H9 (cell line): ENCODE measurements around the gene TMEM132C. TPM values are rescaled to one million over a fixed set of nuclear protein-coding genes. Genes with fewer than 3 reads are reported as not detected.
A peak's percentile ranks its signal among the peaks of the same experiment; 100 is the strongest.

Source experiments
- DNase-seq: peaks from one replicate; pipeline ENCODE4 v3.0.0-alpha.2; 2017
- H2AFZ ChIP-seq: one replicate; pipeline ENCODE4 v1.6.1; 2013; ENCODE audit warnings: mild to moderate bottlenecking, low read length, control low read depth, moderate library complexity
- H2AK5ac ChIP-seq: 2 replicates; pipeline ENCODE4 v1.6.1; 2013; ENCODE audit warnings: low read length, control low read depth, mixed read lengths; ENCODE audit not compliant: insufficient read length
- H2BK120ac ChIP-seq: one replicate; pipeline ENCODE4 v1.6.1; 2013; ENCODE audit warnings: low read depth, mild to moderate bottlenecking, low read length, control low read depth, inconsistent platforms; ENCODE audit not compliant: poor library complexity, severe bottlenecking
- H2BK12ac ChIP-seq: 2 replicates; pipeline ENCODE4 v1.6.1; 2013; ENCODE audit warnings: low read length, control low read depth, mixed read lengths, low read depth; ENCODE audit not compliant: insufficient read length
- H2BK15ac ChIP-seq: 2 replicates; pipeline ENCODE4 v1.6.1; 2013; ENCODE audit warnings: low read depth, low read length, control low read depth
- H2BK20ac ChIP-seq: one replicate; pipeline ENCODE4 v1.6.1; 2013; ENCODE audit warnings: low read depth, mild to moderate bottlenecking, low read length, control low read depth, inconsistent platforms; ENCODE audit not compliant: poor library complexity, severe bottlenecking
- H2BK5ac ChIP-seq: 2 replicates; pipeline ENCODE4 v1.6.1; 2013; ENCODE audit warnings: low read length, control low read depth, mixed read lengths; ENCODE audit not compliant: insufficient read length
- H3K14ac ChIP-seq: 2 replicates; pipeline ENCODE4 v1.6.1; 2013; ENCODE audit warnings: low read length, control low read depth; ENCODE audit not compliant: insufficient read depth
- H3K18ac ChIP-seq: 2 replicates; pipeline ENCODE4 v1.6.1; 2013; ENCODE audit warnings: low read depth, mild to moderate bottlenecking, mixed read lengths, low read length, control low read depth; ENCODE audit not compliant: insufficient read length
- H3K23ac ChIP-seq: 2 replicates; pipeline ENCODE4 v1.6.1; 2013; ENCODE audit warnings: low read length, control low read depth, mixed read lengths, low read depth; ENCODE audit not compliant: insufficient read length
- H3K23me2 ChIP-seq: 2 replicates; pipeline ENCODE4 v1.6.1; 2013; ENCODE audit warnings: low read depth, mild to moderate bottlenecking, mixed read lengths, low read length, control low read depth; ENCODE audit not compliant: insufficient read length, poor library complexity, severe bottlenecking
- H3K27ac ChIP-seq: 2 replicates; pipeline ENCODE4 v1.5.1; 2013; ENCODE audit warnings: low read length, control low read depth, mixed read lengths, low read depth; ENCODE audit not compliant: insufficient read length
- H3K27me3 ChIP-seq: 2 replicates; pipeline ENCODE4 v1.6.1; 2013; ENCODE audit warnings: low read length, control low read depth, inconsistent platforms; ENCODE audit not compliant: insufficient read depth
- H3K4ac ChIP-seq: 2 replicates; pipeline ENCODE4 v1.6.1; 2013; ENCODE audit warnings: low read depth, mild to moderate bottlenecking, control low read depth, inconsistent platforms, low read length, moderate library complexity
- H3K4me1 ChIP-seq: 2 replicates; pipeline ENCODE4 v1.6.1; 2013; ENCODE audit warnings: low read length, control low read depth, inconsistent platforms; ENCODE audit not compliant: insufficient read depth
- H3K4me2 ChIP-seq: 2 replicates; pipeline ENCODE4 v1.6.1; 2013; ENCODE audit warnings: low read length, control low read depth, mixed read lengths; ENCODE audit not compliant: insufficient read length, insufficient read depth
- H3K56ac ChIP-seq: 2 replicates; pipeline ENCODE4 v1.6.1; 2013; ENCODE audit warnings: low read depth, mild to moderate bottlenecking, mixed read lengths, low read length, control low read depth; ENCODE audit not compliant: insufficient read length
- H3K79me1 ChIP-seq: 2 replicates; pipeline ENCODE4 v1.6.1; 2013; ENCODE audit warnings: low read depth, mild to moderate bottlenecking, moderate library complexity, low read length, control low read depth, inconsistent platforms; ENCODE audit not compliant: insufficient read depth, poor library complexity, severe bottlenecking
- H3K79me2 ChIP-seq: 2 replicates; pipeline ENCODE4 v1.6.1; 2013; ENCODE audit warnings: low read length, control low read depth, inconsistent platforms; ENCODE audit not compliant: insufficient read depth
- H3K9ac ChIP-seq: 2 replicates; pipeline ENCODE4 v1.6.1; 2013; ENCODE audit warnings: low read length, control low read depth, mixed read lengths; ENCODE audit not compliant: insufficient read length; ENCODE audit errors: extremely low read depth
- H3K9me3 ChIP-seq: one replicate; pipeline ENCODE4 v1.6.1; 2013; ENCODE audit warnings: low read depth, low read length, inconsistent platforms; ENCODE audit not compliant: control insufficient read depth
- H3T11ph ChIP-seq: one replicate; pipeline ENCODE4 v1.6.1; 2013; ENCODE audit warnings: mild to moderate bottlenecking, low read length, control low read depth, inconsistent platforms
- H4K20me1 ChIP-seq: one replicate; pipeline ENCODE4 v1.6.1; 2013; ENCODE audit not compliant: control insufficient read depth, insufficient read length, insufficient read depth
- H4K5ac ChIP-seq: 2 replicates; pipeline ENCODE4 v1.6.1; 2013; ENCODE audit warnings: low read depth, mild to moderate bottlenecking, mixed read lengths, low read length, control low read depth; ENCODE audit not compliant: insufficient read length
- H4K8ac ChIP-seq: replicated peaks from 2 replicates; pipeline ENCODE4 v1.6.1; 2013; ENCODE audit warnings: low read length, control low read depth, mixed read lengths, low read depth; ENCODE audit not compliant: insufficient read length
- H4K91ac ChIP-seq: 2 replicates; pipeline ENCODE4 v1.6.1; 2013; ENCODE audit warnings: low read depth, mild to moderate bottlenecking, moderate library complexity, mixed read lengths, low read length, control low read depth; ENCODE audit not compliant: insufficient read length
- H3K27ac Mint-ChIP-seq, 3 experiments: 2 replicates in 2 of 3; 3 replicates in 1 of 3; pipeline ENCODE4 v1.8.0; 2020 to 2021; ENCODE audit warnings: mixed read lengths in 3 of 3, mild to moderate bottlenecking in 1 of 3, moderate library complexity in 1 of 3
- H3K27me3 Mint-ChIP-seq: 2 replicates; pipeline ENCODE4 v1.8.0; 2021; ENCODE audit warnings: low read depth, mild to moderate bottlenecking, moderate library complexity, mixed read lengths
- H3K36me3 Mint-ChIP-seq, 3 experiments: 2 replicates in 2 of 3; 3 replicates in 1 of 3; pipeline ENCODE4 v1.8.0; 2020 to 2021; ENCODE audit warnings: low read depth in 3 of 3, mixed read lengths in 3 of 3; ENCODE audit not compliant: insufficient read depth in 1 of 3
- H3K4me1 Mint-ChIP-seq, 2 experiments: 2 replicates each; pipeline ENCODE4 v1.8.0; 2020; ENCODE audit warnings: mixed read lengths in 2 of 2
- H3K4me3 Mint-ChIP-seq, 2 experiments: 2 replicates in 1 of 2; 3 replicates in 1 of 2; pipeline ENCODE4 v1.8.0; 2020 to 2021; ENCODE audit warnings: mild to moderate bottlenecking in 2 of 2, mixed read lengths in 2 of 2, moderate library complexity in 1 of 2
- H3K9me3 Mint-ChIP-seq, 2 experiments: 2 replicates in 1 of 2; 3 replicates in 1 of 2; pipeline ENCODE4 v1.8.0; 2020; ENCODE audit warnings: mild to moderate bottlenecking in 2 of 2, mixed read lengths in 2 of 2, moderate library complexity in 1 of 2
- WGBS: extraction: QIAGEN DNeasy Blood & Tissue Kit; methylation state at CpG from one replicate; pipeline ENCODE4 v1.1.7; 2013; ENCODE audit warnings: missing lambda C conversion rate, low lambda C conversion rate, mixed read lengths; ENCODE audit not compliant: insufficient read length; ENCODE audit errors: extremely low coverage; 5-methylcytosine and 5-hydroxymethylcytosine counted together
- total RNA-seq: library from RNA; stranded (reverse); gene quantifications from 2 replicates; pipeline ENCODE4 v1.2.1, GENCODE V29; 2021
- TF ChIP-seq, protein P1 (sequence below): fragments of 200-600 bp; sonication (generic); conservative IDR thresholded peaks from 3 replicates; pipeline ENCODE4 v1.8.0; 2021; ENCODE audit warnings: antibody characterized with exemption, mild to moderate bottlenecking

The TMEM132C gene
- total RNA-seq, 1 experiment from 2014 or later: 0.22 TPM

DNA sequence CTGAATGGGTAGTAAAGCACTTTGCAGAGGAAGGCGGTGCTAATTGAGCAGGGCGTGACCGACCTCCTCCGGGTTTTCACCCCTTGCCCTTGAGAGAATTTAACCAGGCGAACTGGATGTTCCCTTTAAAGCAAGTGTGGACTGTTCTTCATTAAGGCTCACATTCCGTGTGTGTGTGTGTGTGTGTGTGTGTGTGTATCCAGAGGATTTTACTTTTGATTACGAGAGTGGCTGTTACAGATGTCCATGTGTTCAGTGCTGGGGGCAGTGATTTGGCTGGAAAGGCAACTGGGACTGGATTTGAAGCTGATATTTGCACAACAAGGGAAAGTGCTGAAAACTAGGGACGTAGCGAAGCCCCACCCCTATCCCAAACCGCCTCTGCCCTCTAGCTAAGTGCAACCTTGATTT is 2.2 kb downstream of the TMEM132C start:
- no peak overlapping the region for H3K4ac ChIP-seq
- no peak overlapping the region for H3K23ac ChIP-seq
- no peak overlapping the region for H4K5ac ChIP-seq
- H3K4me2 ChIP-seq: peak overlapping the region; percentile 50
- H3T11ph ChIP-seq: no peak overlapping the region
- DNase-seq: no peak
- H2BK120ac ChIP-seq: no peak overlapping the region
- Mint-ChIP-seq H3K4me1 (peaks cover 13 to 34% of the 10 kb centered on the region in 2 experiments), H3K36me3 (peaks cover 0 to 3% (median 1%) of the 10 kb centered on the region in 3 experiments; a peak in 4 of 7 replicates), H3K27me3 (peaks cover 60% of the 10 kb centered on the region), H3K27ac (no peak overlapping the region), H3K9me3 (peaks cover 13 to 14% of the 10 kb centered on the region in 2 experiments), H3K4me3 (peak overlapping the region in 1 of 2 experiments; percentile 82; a peak in 3 of 5 replicates)
- H2BK20ac ChIP-seq: no peak overlapping the region
- H3K9me3 ChIP-seq: no peaks in the 10 kb centered on the region
- H2BK5ac ChIP-seq: no peak overlapping the region
- no peak overlapping the region for H2AFZ ChIP-seq
- no peaks in the 10 kb centered on the region for H4K20me1 ChIP-seq
- H3K27me3 ChIP-seq: peaks cover 41% of the 10 kb centered on the region
- no peaks in the 10 kb centered on the region for H3K79me1 ChIP-seq
- no CpG with 5 or more reads among the region's 10 CpGs for WGBS
- no peak overlapping the region for H3K56ac ChIP-seq
- H2BK12ac ChIP-seq: no peak overlapping the region
- H3K14ac ChIP-seq: no peak overlapping the region
- no peak overlapping the region for H2AK5ac ChIP-seq
- H3K79me2 ChIP-seq: no peaks in the 10 kb centered on the region
- H4K8ac ChIP-seq: no peak overlapping the region
- H3K27ac ChIP-seq: no peak overlapping the region
- no peak overlapping the region for H3K18ac ChIP-seq
- no peak overlapping the region for H4K91ac ChIP-seq
- TF ChIP-seq, protein P1, sequence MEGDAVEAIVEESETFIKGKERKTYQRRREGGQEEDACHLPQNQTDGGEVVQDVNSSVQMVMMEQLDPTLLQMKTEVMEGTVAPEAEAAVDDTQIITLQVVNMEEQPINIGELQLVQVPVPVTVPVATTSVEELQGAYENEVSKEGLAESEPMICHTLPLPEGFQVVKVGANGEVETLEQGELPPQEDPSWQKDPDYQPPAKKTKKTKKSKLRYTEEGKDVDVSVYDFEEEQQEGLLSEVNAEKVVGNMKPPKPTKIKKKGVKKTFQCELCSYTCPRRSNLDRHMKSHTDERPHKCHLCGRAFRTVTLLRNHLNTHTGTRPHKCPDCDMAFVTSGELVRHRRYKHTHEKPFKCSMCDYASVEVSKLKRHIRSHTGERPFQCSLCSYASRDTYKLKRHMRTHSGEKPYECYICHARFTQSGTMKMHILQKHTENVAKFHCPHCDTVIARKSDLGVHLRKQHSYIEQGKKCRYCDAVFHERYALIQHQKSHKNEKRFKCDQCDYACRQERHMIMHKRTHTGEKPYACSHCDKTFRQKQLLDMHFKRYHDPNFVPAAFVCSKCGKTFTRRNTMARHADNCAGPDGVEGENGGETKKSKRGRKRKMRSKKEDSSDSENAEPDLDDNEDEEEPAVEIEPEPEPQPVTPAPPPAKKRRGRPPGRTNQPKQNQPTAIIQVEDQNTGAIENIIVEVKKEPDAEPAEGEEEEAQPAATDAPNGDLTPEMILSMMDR: no peak
- H3K23me2 ChIP-seq: peaks cover 15% of the 10 kb centered on the region
- 0 out of 2 replicates have a peak, but pooled peaks cover 2% of the 10 kb centered on the region for H3K4me1 ChIP-seq
- no peak overlapping the region for H3K9ac ChIP-seq
- no peak overlapping the region for H2BK15ac ChIP-seq
